ENCODE measurements around the gene COX4I2.

DNA sequence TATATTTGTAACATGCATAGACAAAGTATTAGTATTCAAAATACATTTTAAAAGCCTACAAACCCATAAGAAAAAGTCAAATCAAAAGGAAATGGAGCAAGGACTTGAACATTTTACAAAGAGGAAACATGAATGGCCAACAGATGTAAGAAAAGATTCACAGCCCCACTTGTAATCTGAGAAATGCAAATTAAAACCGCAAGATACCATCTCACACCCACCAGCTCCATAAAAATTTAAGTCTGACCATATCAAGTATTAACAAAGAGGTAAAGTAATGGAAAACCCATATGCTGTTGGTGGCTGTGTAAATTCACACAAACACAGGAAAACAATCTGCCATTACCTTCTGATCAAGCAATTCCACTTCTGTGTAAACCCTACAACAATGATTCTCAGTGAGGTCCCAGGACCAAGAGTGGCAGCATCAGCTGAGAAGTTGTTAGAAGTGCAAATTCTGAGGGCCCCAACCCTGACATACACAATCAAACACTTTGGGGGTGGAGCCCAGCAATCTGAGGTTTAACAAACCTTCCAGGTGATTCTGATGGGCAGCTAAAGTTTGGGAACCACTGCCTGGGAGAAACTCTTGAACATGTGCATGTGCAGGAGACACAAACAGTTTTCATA, 54.0 kb downstream of the COX4I2 start:
- TF ChIP-seq CTCF (IDR thresholded peaks at IDR 0.05) (no peak), POLR2A (IDR thresholded peaks at IDR 0.05) (no peak)
